Vagina (tissue), 2 donors: ENCODE data around the gene ADORA2A. TPM values are rescaled to one million over a fixed set of nuclear protein-coding genes. Genes with fewer than 3 reads are reported as not detected.

ENCODE experiments used
- DNase-seq, 2 donors: peaks; one replicate each; pipeline ENCODE4 v3.0.0-alpha.2; 2017; ENCODE audit errors: extremely low spot score in 2 of 2
- H3K27ac ChIP-seq: fragments of 200-600 bp; sonication (generic); one replicate; pipeline ENCODE4 v1.5.1; 2019
- H3K27me3 ChIP-seq: fragments of 200-600 bp; sonication (generic); one replicate; pipeline ENCODE4 v1.5.1; 2019
- H3K36me3 ChIP-seq, 2 donors: fragments of 200-600 bp; sonication (generic); one replicate each; pipeline ENCODE4 v1.5.1; 2017 to 2019
- H3K4me1 ChIP-seq: fragments of 200-600 bp; sonication (generic); one replicate; pipeline ENCODE4 v1.5.1; 2019
- H3K4me3 ChIP-seq, 2 donors: fragments of 200-600 bp; sonication (generic); 1 replicate in 1 of 2; 2 replicates in 1 of 2; pipeline ENCODE4 v1.5.1; 2016 to 2019
- H3K9me3 ChIP-seq: fragments of 200-600 bp; sonication (generic); one replicate; pipeline ENCODE4 v1.5.1; 2019
- CTCF ChIP-seq, 3 experiments: fragments of 450-650 bp in 2 of 3; fragments of 200-600 bp in 1 of 3; sonication (generic) in 1 of 3; IDR thresholded peaks; one replicate each; pipeline ENCODE4 v1.5.1; 2017 to 2019; ENCODE audit warnings: antibody characterized with exemption in 3 of 3, mild to moderate bottlenecking in 2 of 3, moderate library complexity in 2 of 3
- POLR2A ChIP-seq, 2 donors: fragments of 450-650 bp; IDR thresholded peaks; one replicate each; pipeline ENCODE4 v1.6.1; 2017; ENCODE audit warnings: antibody characterized with exemption in 2 of 2, mild to moderate bottlenecking in 2 of 2, moderate library complexity in 2 of 2
- POLR2AphosphoS5 ChIP-seq, 2 donors: sonication (generic); formaldehyde crosslinking; IDR thresholded peaks; one replicate each; pipeline ENCODE4 v1.9.0; 2017; ENCODE audit warnings: antibody characterized with exemption in 2 of 2, mild to moderate bottlenecking in 2 of 2, low read depth in 1 of 2; ENCODE audit not compliant: insufficient read depth in 1 of 2
- intact Hi-C: fragments of 100-400 bp; cut with DNase I; formaldehyde crosslinking; loops from one replicate; pipeline ENCODE4 v1.15.1; 2023
- total RNA-seq: library from RNA; depleted of rRNA; stranded (reverse); fragments of >200 nt; gene quantifications from one replicate; pipeline ENCODE4 v1.2.3, GENCODE V29; 2016

The ADORA2A gene
- total RNA-seq, 1 donor from 2014 or later, result 5.2 TPM

GRCh38 chr22:24384131-24384530 lies 43.3 kb upstream of the ADORA2A start:
- Histone ChIP-seq H3K27ac (no peak overlapping the region), H3K4me1 (no peaks in the 10 kb centered on the region), H3K36me3 (peaks cover 0 to 10% of the 10 kb centered on the region in 2 donors), H3K4me3 (no peak overlapping the region), H3K9me3 (no peaks in the 10 kb centered on the region), H3K27me3 (no peaks in the 10 kb centered on the region)
- no peak for TF ChIP-seq POLR2AphosphoS5 (IDR thresholded peaks at IDR 0.05; ENCODE audit: insufficient read depth in 1 of 2, low read depth in 1 of 2)
- TF ChIP-seq POLR2A (IDR thresholded peaks at IDR 0.05), result no peak
- no peak for TF ChIP-seq CTCF (IDR thresholded peaks at IDR 0.05)
- intact Hi-C loops, result no loop called here
- DNase-seq, result no peak

DNA sequence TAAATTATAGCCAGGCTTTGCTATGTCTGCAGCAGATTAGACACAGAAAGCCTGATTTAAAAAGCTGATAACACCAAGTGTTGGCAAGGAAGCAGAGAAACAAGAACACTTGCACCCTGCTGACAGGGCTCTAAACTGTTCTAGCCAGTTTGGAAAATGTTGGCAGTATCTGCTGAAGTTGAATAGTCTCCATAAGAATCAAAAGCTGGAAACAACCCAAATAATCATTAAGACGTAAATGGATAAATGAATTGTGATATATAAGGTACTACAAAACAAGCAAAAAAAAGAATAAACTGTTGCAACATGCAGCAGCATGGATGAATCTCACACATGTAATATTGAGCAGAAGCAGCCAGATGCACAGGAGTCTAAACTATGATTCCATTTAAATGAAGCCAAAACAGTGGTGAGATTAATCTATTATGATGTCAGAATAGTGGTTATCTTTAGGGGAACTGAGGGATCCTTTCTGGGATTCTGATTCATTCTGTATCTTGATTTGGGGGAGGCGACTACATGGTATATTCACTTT lies 40.4 kb upstream of the ADORA2A start:
- peaks cover 24% of the 10 kb centered on the region for H3K4me1 ChIP-seq
- DNase-seq, result no peak
- intact Hi-C loops, result no loop called here

GRCh38 chr22:24389680-24390079 lies 37.7 kb upstream of the ADORA2A start:
- intact Hi-C loops, result no loop called here
- H3K36me3 ChIP-seq, result no peaks in the 10 kb centered on the region
- H3K27ac ChIP-seq, result peak overlapping the region; percentile 8
- no peaks in the 10 kb centered on the region for H3K27me3 ChIP-seq
- no peak for TF ChIP-seq POLR2A (IDR thresholded peaks at IDR 0.05)
- no peak for TF ChIP-seq POLR2AphosphoS5 (IDR thresholded peaks at IDR 0.05; ENCODE audit: insufficient read depth in 1 of 2, low read depth in 1 of 2)
- no peak for TF ChIP-seq CTCF (IDR thresholded peaks at IDR 0.05)
- no peaks in the 10 kb centered on the region for H3K9me3 ChIP-seq
- DNase-seq, result no peak
- no peak overlapping the region for H3K4me3 ChIP-seq
- peaks cover 28% of the 10 kb centered on the region for H3K4me1 ChIP-seq

More for the DNA sequence above, 40.4 kb upstream of the ADORA2A start:
- no peaks in the 10 kb centered on the region for H3K36me3 ChIP-seq
- H3K27ac ChIP-seq, result no peak overlapping the region
- TF ChIP-seq CTCF (IDR thresholded peaks at IDR 0.05), result no peak
- TF ChIP-seq POLR2AphosphoS5 (IDR thresholded peaks at IDR 0.05; ENCODE audit: insufficient read depth in 1 of 2, low read depth in 1 of 2), result no peak
- no peak for TF ChIP-seq POLR2A (IDR thresholded peaks at IDR 0.05)
- H3K4me3 ChIP-seq, result no peak overlapping the region
- no peaks in the 10 kb centered on the region for H3K9me3 ChIP-seq
- no peaks in the 10 kb centered on the region for H3K27me3 ChIP-seq

DNA sequence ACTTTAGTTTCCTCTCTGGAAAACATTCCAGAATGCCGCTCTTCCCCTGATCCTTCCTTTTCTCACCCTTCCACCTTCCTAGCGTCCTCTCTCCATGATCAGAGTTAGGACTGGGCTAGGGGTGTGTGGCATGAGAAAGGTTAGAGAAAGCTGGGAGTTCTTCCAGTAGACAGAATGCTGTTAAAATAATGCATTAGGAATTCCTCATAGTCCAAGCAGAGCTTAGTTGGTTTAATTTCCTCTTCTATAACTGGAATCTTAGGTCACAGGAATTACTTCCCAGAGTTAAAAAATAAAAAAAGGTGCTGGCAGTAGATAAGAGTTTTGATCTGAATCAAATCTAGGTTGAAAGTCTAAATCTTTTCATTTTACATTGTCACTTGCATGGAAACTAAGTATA lies 37.2 kb upstream of the ADORA2A start:
- intact Hi-C loops, result no loop called here
- DNase-seq, result no peak
- Histone ChIP-seq H3K27me3 (no peaks in the 10 kb centered on the region), H3K4me1 (peaks cover 28% of the 10 kb centered on the region), H3K36me3 (no peaks in the 10 kb centered on the region), H3K9me3 (no peaks in the 10 kb centered on the region), H3K27ac (peak overlapping the region; percentile 8), H3K4me3 (no peak overlapping the region)
- TF ChIP-seq POLR2A (IDR thresholded peaks at IDR 0.05) (no peak), CTCF (IDR thresholded peaks at IDR 0.05) (no peak), POLR2AphosphoS5 (IDR thresholded peaks at IDR 0.05; ENCODE audit: insufficient read depth in 1 of 2, low read depth in 1 of 2) (no peak)

- no peak for DNase-seq
- Histone ChIP-seq H3K27ac (peak overlapping the region; percentile 8), H3K9me3 (no peaks in the 10 kb centered on the region)
Measured at GRCh38 chr22:24390576-24390975, 36.8 kb upstream of the ADORA2A start.

More at GRCh38 chr22:24390576-24390975, 36.8 kb upstream of the ADORA2A start:
- TF ChIP-seq POLR2AphosphoS5 (IDR thresholded peaks at IDR 0.05; ENCODE audit: insufficient read depth in 1 of 2, low read depth in 1 of 2) (no peak), CTCF (IDR thresholded peaks at IDR 0.05) (no peak), POLR2A (IDR thresholded peaks at IDR 0.05) (no peak)
- peaks cover 28% of the 10 kb centered on the region for H3K4me1 ChIP-seq
- H3K36me3 ChIP-seq, result peaks cover 0 to 2% of the 10 kb centered on the region in 2 donors
- no peak overlapping the region for H3K4me3 ChIP-seq
- intact Hi-C loops, result no loop called here
- H3K27me3 ChIP-seq, result no peaks in the 10 kb centered on the region
